ENCODE data around the gene CLASP1. TPM values are rescaled to one million over a fixed set of nuclear protein-coding genes. Genes with fewer than 3 reads are reported as not detected.

CLASP1 gene
- total RNA-seq, 1 donor from 2014 or later: 110 TPM

- H3K9me3 Mint-ChIP-seq: peaks cover 10% of the 10 kb centered on the region
- H3K4me1 Mint-ChIP-seq: peaks cover 17% of the 10 kb centered on the region
- no peak overlapping the region for H3K4me3 Mint-ChIP-seq
- Histone ChIP-seq H3K4me1 (peaks cover 34% of the 10 kb centered on the region), H3F3A (ENCODE audit: low read depth) (peaks cover 21% of the 10 kb centered on the region), H4K20me1 (ENCODE audit: low read depth) (no peaks in the 10 kb centered on the region), H3K27ac (no peak overlapping the region), H3K4me3 (no peak overlapping the region), H3K9me3 (ENCODE audit: low read depth) (no peaks in the 10 kb centered on the region), H3K36me3 (no peaks in the 10 kb centered on the region), H3K9ac (no peak overlapping the region), H2AFZ (replicated peaks) (no peak overlapping the region), H3K79me2 (ENCODE audit: low read depth) (peaks cover 47% of the 10 kb centered on the region), H3K4me2 (no peak overlapping the region), H3K27me3 (no peaks in the 10 kb centered on the region)
- TF ChIP-seq CTCF (IDR thresholded peaks at IDR 0.05) (no peak), EZH2 (IDR thresholded peaks at IDR 0.05) (no peak), EZH2phosphoT487 (IDR thresholded peaks at IDR 0.05) (no peak)
- peaks cover 33% of the 10 kb centered on the region for H3K36me3 Mint-ChIP-seq
- H3K27ac Mint-ChIP-seq: no peak overlapping the region
- no peak for DNase-seq (ENCODE audit: low spot score)
- no peaks in the 10 kb centered on the region for H3K27me3 Mint-ChIP-seq (ENCODE audit: insufficient read depth, low read depth)
Measured at GRCh38 chr2:121510857-121511256, 138.4 kb downstream of the CLASP1 start.

- no peak overlapping the region for H3K4me3 ChIP-seq
- no peak for DNase-seq (ENCODE audit: low spot score)
- H3K4me2 ChIP-seq: no peak overlapping the region
- H3K36me3 ChIP-seq: no peaks in the 10 kb centered on the region
- no peaks in the 10 kb centered on the region for H3K27me3 ChIP-seq
- H3K79me2 ChIP-seq (ENCODE audit: low read depth): peaks cover 33% of the 10 kb centered on the region
- H3K9ac ChIP-seq: no peak overlapping the region
- Mint-ChIP-seq H3K27ac (no peak overlapping the region), H3K27me3 (ENCODE audit: insufficient read depth, low read depth) (no peaks in the 10 kb centered on the region), H3K4me3 (no peak overlapping the region), H3K36me3 (peaks cover 48% of the 10 kb centered on the region), H3K4me1 (peaks cover 9% of the 10 kb centered on the region), H3K9me3 (peaks cover 10% of the 10 kb centered on the region)
- no peak overlapping the region for H2AFZ ChIP-seq (replicated peaks)
- H4K20me1 ChIP-seq (ENCODE audit: low read depth): no peaks in the 10 kb centered on the region
- H3K9me3 ChIP-seq (ENCODE audit: low read depth): no peaks in the 10 kb centered on the region
- no peak for TF ChIP-seq CTCF (IDR thresholded peaks at IDR 0.05)
- no peak for TF ChIP-seq EZH2 (IDR thresholded peaks at IDR 0.05)
- TF ChIP-seq EZH2phosphoT487 (IDR thresholded peaks at IDR 0.05): no peak
- peaks cover 15% of the 10 kb centered on the region for H3K4me1 ChIP-seq
- H3K27ac ChIP-seq: no peak overlapping the region
- peaks cover 6% of the 10 kb centered on the region for H3F3A ChIP-seq (ENCODE audit: low read depth)
Measured at GRCh38 chr2:121506621-121507020, 142.6 kb downstream of the CLASP1 start.

GRCh38 chr2:121505986-121506586 is 143.2 kb downstream of the CLASP1 start:
- no peak overlapping the region for H3K9ac ChIP-seq
- no peak overlapping the region for H3K4me3 ChIP-seq
- H3K79me2 ChIP-seq (ENCODE audit: low read depth): peaks cover 31% of the 10 kb centered on the region
- no peak overlapping the region for H2AFZ ChIP-seq (replicated peaks)
- no peaks in the 10 kb centered on the region for H3K36me3 ChIP-seq
- Mint-ChIP-seq H3K36me3 (peaks cover 51% of the 10 kb centered on the region), H3K4me1 (peaks cover 9% of the 10 kb centered on the region), H3K27ac (no peak overlapping the region), H3K9me3 (peaks cover 10% of the 10 kb centered on the region), H3K27me3 (ENCODE audit: insufficient read depth, low read depth) (no peaks in the 10 kb centered on the region), H3K4me3 (no peak overlapping the region)
- no peak overlapping the region for H3K4me2 ChIP-seq
- peaks cover 15% of the 10 kb centered on the region for H3K4me1 ChIP-seq
- no peak overlapping the region for H3K27ac ChIP-seq
- no peak for DNase-seq (ENCODE audit: low spot score)
- peaks cover 6% of the 10 kb centered on the region for H3F3A ChIP-seq (ENCODE audit: low read depth)
- TF ChIP-seq EZH2phosphoT487 (IDR thresholded peaks at IDR 0.05): no peak
- TF ChIP-seq EZH2 (IDR thresholded peaks at IDR 0.05): no peak
- H3K27me3 ChIP-seq: no peaks in the 10 kb centered on the region
- H4K20me1 ChIP-seq (ENCODE audit: low read depth): no peaks in the 10 kb centered on the region
- no peaks in the 10 kb centered on the region for H3K9me3 ChIP-seq (ENCODE audit: low read depth)

GRCh38 chr2:121505005-121505404 is 144.3 kb downstream of the CLASP1 start:
- no peak for TF ChIP-seq EZH2 (IDR thresholded peaks at IDR 0.05)
- no peak for TF ChIP-seq CTCF (IDR thresholded peaks at IDR 0.05)
- TF ChIP-seq EZH2phosphoT487 (IDR thresholded peaks at IDR 0.05): no peak
- H2AFZ ChIP-seq (replicated peaks): no peak overlapping the region
- H3K9me3 Mint-ChIP-seq: peaks cover 13% of the 10 kb centered on the region
- H3F3A ChIP-seq (ENCODE audit: low read depth): peaks cover 6% of the 10 kb centered on the region
- H3K4me3 Mint-ChIP-seq: no peak overlapping the region
- no peaks in the 10 kb centered on the region for H3K27me3 ChIP-seq
- H3K79me2 ChIP-seq (ENCODE audit: low read depth): peaks cover 33% of the 10 kb centered on the region
- H3K27me3 Mint-ChIP-seq (ENCODE audit: insufficient read depth, low read depth): no peaks in the 10 kb centered on the region
- H3K36me3 ChIP-seq: peaks cover under 1% of the 10 kb centered on the region
- H3K4me2 ChIP-seq: no peak overlapping the region
- H3K9ac ChIP-seq: no peak overlapping the region
- peaks cover 54% of the 10 kb centered on the region for H3K36me3 Mint-ChIP-seq
- H3K27ac Mint-ChIP-seq: no peak overlapping the region
- peaks cover 15% of the 10 kb centered on the region for H3K4me1 ChIP-seq
- no peaks in the 10 kb centered on the region for H4K20me1 ChIP-seq (ENCODE audit: low read depth)
- H3K9me3 ChIP-seq (ENCODE audit: low read depth): peaks cover under 1% of the 10 kb centered on the region
- DNase-seq (ENCODE audit: low spot score): no peak
- H3K27ac ChIP-seq: no peak overlapping the region
- H3K4me1 Mint-ChIP-seq: peaks cover 9% of the 10 kb centered on the region
- no peak overlapping the region for H3K4me3 ChIP-seq
